Measurements from ENCODE around the gene GSC2.

Gene GSC2

DNA sequence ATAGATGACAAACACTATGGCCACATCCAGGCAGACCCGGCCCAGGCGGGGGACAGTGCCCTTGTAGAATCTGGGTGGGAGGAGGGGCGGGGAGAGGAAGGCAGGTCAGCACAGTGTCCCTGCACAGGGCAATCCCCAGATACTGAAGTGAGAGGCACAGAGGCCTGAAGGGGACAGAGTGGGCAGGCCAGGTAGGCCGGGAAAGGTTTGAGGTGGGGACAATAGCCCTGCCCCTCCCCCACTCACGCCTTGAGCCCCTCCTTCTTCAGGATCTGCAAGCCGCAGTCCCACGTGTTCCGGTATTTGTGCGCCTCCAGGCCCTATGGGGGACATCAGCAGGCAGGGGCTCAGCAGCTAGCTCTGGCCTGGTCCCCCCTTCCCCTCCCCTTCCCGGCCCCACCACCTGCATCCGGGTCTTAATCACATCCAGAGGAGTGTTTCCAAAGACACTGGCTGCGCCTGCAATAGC lies 26.1 kb upstream of the GSC2 start:
- no peak for TF ChIP-seq ZFX (IDR thresholded peaks at IDR 0.05)
- TF ChIP-seq, protein P1, sequence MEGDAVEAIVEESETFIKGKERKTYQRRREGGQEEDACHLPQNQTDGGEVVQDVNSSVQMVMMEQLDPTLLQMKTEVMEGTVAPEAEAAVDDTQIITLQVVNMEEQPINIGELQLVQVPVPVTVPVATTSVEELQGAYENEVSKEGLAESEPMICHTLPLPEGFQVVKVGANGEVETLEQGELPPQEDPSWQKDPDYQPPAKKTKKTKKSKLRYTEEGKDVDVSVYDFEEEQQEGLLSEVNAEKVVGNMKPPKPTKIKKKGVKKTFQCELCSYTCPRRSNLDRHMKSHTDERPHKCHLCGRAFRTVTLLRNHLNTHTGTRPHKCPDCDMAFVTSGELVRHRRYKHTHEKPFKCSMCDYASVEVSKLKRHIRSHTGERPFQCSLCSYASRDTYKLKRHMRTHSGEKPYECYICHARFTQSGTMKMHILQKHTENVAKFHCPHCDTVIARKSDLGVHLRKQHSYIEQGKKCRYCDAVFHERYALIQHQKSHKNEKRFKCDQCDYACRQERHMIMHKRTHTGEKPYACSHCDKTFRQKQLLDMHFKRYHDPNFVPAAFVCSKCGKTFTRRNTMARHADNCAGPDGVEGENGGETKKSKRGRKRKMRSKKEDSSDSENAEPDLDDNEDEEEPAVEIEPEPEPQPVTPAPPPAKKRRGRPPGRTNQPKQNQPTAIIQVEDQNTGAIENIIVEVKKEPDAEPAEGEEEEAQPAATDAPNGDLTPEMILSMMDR (conservative IDR thresholded peaks at IDR 0.05) = no peak
- H3K27ac ChIP-seq = peak overlapping the region; percentile 91; the same call in 1 of the 2 replicates

DNA sequence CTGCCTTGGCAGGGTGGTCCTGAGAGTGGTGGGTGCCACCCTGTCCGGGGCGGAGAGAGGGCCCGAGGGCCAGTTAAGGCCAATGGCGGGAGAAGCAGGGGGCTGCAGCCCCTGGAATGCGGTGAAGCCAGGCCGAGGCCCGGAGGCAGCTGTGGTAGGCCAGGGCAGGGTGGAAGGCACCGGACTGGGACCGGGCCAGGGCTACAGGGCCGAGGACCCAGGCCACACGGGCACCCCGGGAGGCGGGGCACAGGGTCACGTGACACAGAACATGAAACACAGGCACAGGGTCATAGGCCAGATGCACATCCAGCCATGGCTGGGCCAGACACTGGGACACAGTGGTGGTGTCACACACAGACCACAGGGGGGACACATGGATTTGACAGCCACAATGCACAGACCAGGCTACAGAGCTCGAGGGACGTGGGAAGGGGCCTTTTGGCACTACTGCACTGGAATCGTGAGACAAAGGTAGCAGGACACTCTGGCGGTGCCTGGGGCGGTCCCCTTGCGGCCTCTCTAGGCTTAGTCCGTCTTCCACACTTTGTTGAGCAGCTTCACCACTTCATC lies 25.6 kb upstream of the GSC2 start:
- no peak for TF ChIP-seq ZFX (IDR thresholded peaks at IDR 0.05)
- TF ChIP-seq, protein P1 (conservative IDR thresholded peaks at IDR 0.05) = no peak
- no peak overlapping the region; the same call in 1 of the 2 replicates for H3K27ac ChIP-seq

DNA sequence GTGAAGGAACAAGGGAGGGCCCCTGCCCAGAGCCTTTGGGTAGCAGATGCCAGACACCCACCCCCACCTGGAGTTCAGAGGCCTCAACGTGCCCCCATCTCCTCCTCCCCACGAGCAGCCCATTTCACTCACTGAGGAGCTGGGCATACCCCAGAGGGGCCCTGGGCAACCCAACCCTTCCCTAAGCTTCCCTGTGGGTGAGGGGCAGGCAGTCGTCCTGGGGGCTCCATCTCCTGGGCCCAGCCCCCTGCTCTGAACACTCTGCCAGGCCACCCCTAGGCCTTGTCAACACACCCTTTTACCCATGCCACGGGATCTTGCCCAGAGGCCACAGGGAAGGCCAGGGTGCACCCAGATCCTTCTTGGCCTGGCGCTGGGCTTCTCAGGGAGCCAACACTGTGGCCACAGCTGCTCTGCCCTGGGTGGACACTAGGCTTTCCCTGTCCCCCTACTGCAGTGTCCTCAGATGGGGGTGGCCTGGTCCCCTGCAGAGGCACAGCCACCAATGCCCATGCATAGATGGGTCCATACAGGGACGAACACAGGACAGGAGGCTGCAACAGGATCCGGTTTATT lies 25.0 kb upstream of the GSC2 start:
- TF ChIP-seq, protein P1 (conservative IDR thresholded peaks at IDR 0.05) = no peak
- H3K27ac ChIP-seq = 0 out of 2 replicates have a peak overlapping the region, but pooled peaks have one; percentile 1

DNA sequence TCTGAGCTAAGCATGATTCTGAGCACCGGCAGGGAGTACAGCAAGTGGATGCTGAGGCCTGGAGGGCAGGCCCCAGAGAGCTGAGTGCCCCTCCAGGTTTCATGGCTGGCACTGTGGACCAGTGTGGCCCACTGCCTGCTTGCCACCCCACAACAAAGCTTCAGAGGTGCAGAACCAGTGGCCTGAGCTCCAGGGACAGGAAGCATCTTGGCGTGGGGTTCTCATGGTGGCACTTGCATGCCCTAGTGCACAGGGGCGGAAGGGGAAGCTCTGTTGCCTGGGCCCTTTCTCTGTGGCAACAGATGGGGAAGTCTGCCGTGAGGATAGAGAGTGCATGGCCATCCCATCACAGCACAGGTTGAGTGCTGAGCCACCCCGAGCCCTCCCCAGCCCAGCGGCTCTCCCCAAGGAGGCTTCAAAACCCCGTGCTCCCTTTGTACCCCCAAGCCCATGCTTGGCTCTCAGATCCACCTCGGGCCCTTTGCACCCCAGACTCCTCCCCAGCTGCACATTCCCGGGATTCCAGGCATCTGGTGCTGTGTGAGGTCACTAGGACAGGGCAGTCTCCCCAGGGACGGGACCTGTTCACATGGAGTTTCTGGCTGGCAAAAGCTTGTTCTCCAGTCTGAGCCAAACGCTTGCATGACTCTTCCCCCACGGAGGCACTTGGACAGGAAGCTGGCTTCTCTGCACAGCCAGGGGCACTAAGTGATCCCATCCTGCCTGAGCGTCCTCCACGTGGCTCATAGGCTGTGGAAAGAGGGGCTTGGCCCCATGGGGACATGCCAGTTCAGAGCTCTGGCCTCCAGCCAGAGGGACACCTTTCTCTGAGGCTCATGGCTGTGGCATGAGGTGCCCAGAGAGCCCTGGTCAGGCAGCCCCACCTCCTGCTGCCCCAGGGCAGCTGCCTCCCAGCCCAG lies 24.3 kb upstream of the GSC2 start:
- TF ChIP-seq, protein P1 (conservative IDR thresholded peaks at IDR 0.05) = no peak
- 0 out of 2 replicates have a peak overlapping the region, but pooled peaks have one; percentile 1 for H3K27ac ChIP-seq

DNA sequence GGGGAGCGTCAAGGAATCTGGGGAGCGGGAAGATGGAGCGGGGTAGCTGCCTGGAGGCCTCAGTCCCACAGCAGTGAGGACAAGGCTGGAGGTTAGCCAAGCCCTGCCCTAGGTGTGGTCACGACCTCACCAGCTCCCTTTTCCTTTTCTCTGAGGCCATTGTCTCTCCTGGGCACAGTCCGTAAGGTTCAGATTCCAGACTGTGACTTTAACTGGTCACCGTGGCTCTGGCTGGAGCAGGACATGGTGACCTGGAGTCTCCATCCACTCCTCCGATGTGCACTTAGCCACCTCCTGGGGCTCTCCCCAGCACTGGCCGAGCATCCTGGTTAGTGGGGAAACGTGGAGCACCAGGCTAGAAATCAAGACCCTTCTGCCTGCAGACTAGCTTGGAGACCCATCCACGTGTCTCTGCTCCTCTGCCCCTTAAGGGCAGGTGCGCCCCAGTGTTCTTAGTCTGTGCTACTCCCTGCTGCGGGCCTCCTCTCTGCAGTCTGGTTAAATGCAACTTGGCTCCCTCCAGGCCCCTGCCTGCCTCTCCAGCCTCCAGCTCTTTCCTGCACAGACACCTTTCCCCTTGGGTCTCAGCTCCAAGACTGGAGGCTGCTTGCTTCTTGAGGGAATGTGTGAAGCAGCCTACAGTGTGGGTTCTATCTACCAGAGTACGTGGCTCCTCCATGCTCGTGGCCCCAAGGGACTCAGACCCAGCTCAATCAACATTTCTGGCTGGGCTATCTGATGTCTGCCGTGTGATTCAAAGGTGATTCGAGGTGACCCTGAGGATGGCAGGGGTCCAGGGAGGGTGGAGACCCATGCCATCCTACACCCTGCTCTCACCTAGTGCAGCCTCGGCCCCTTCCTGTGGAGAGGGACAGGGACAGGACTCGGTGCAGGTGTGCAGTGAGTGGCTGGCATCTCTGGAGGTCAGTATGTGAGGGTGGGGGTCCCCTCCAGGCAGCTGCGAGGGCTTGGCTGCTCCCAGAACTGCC lies 23.2 kb upstream of the GSC2 start:
- H3K27ac ChIP-seq = peak overlapping the region; percentile 98; the same call in 1 of the 2 replicates
- no peak for TF ChIP-seq ZFX (IDR thresholded peaks at IDR 0.05)
- TF ChIP-seq, protein P1 (conservative IDR thresholded peaks at IDR 0.05) = no peak

DNA sequence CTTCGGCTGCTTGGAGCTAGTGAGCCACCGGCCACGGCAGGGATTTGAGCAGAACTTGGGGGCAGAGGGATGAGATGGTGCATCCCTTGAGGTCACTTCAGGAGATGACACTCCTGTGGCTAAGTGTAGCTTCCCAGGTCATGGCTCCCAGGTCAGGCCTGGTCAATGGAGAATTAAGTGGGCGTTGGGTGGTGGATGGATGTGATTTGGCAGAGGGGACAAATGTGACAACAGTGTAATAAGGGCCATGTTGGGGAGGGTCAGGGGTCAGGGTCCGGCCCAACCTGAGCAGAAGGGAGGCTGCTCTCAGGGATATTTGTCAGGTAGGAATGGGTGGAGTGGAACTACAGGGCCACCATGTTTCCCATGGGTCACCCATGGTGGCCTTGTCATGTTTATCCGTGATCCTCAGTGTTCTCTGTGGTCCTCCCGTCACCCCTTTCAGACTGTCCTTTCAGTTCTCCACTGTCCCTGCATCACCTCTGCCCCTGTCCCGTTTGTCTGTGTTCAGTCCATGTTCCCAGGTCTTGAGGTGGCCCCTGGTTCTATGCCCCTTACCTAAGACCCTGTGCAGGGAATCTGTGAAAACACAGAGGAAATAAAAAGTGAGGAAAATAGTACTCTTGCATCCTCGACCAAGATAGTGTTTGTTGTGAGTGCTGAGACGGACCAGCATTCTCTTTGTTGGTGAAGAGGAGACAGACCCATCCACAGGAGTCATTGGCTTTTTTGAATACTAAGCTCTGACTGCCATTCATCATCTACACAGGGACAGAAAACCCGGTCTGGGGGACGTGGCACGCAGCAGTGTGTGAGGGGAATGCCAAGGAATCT lies 22.3 kb upstream of the GSC2 start:
- H3K27ac ChIP-seq = peak overlapping the region; percentile 98
- TF ChIP-seq ZFX (IDR thresholded peaks at IDR 0.05) = no peak
- TF ChIP-seq, protein P1 (conservative IDR thresholded peaks at IDR 0.05) = no peak
